HFF-Myc (cell line): ENCODE measurements around the gene NCK2.

Experiments
- DNase-seq: peaks from one replicate; pipeline ENCODE4 v3.0.0-alpha.2; 2011; ENCODE audit warnings: low read depth; ENCODE audit errors: extremely low read depth
- H3K4me3 ChIP-seq: replicated peaks from 2 replicates; pipeline ENCODE4 v1.5.1; 2011; ENCODE audit warnings: low read depth, mild to moderate bottlenecking, control low read depth, low read length
- CTCF ChIP-seq: IDR thresholded peaks from 2 replicates; pipeline ENCODE4 v1.5.1; 2012; ENCODE audit warnings: mild to moderate bottlenecking, low read depth, low read length, control low read depth; ENCODE audit errors: missing control alignments

The NCK2 gene

GRCh38 chr2:105778080-105778607, 33.4 kb downstream of the NCK2 start:
- no peak for DNase-seq
- no peak overlapping the region for H3K4me3 ChIP-seq
- TF ChIP-seq CTCF = no peak

- TF ChIP-seq CTCF = no peak
- DNase-seq = no peak
- no peak overlapping the region for H3K4me3 ChIP-seq
Observed at GRCh38 chr2:105779394-105779793, 34.7 kb downstream of the NCK2 start.

- no peak for DNase-seq
- no peak overlapping the region for H3K4me3 ChIP-seq
- TF ChIP-seq CTCF = no peak
Observed at GRCh38 chr2:105780606-105781005, 35.9 kb downstream of the NCK2 start.

- no peak for DNase-seq
- H3K4me3 ChIP-seq = no peak overlapping the region
- no peak for TF ChIP-seq CTCF
Observed at GRCh38 chr2:105781274-105781978, 36.7 kb downstream of the NCK2 start.

GRCh38 chr2:105782123-105782522, 37.4 kb downstream of the NCK2 start:
- no peak overlapping the region for H3K4me3 ChIP-seq
- no peak for DNase-seq
- no peak for TF ChIP-seq CTCF

- H3K4me3 ChIP-seq = no peak overlapping the region
- no peak for TF ChIP-seq CTCF
- DNase-seq = no peak
Observed at GRCh38 chr2:105782646-105783045, 37.9 kb downstream of the NCK2 start.
